Panc1 (cell line): Measurements from ENCODE around the gene SLC45A1. TPM values are rescaled to one million over a fixed set of nuclear protein-coding genes. Genes with fewer than 3 reads are reported as not detected.

Experiments
- ATAC-seq: fragments of 200-7000 bp; cut with Tn5 transposase; 2 replicates; pipeline ENCODE4 v1.9.1; 2020; ENCODE audit warnings: mild to moderate bottlenecking, moderate library complexity
- BruUV-seq: library from RNA; stranded (reverse); fragments of 400-500 nt; replicated peaks from 2 replicates; lab custom pipeline; 2021; lab: Mats Ljungman, UMichigan
- CTCF ChIA-PET: fragments of 300-600 bp; sonication (Branson Sonifier 250); formaldehyde crosslinking; loops from one replicate; lab custom pipeline; 2022; ENCODE audit warnings: antibody characterized with exemption; lab: Charles Lee
- POLR2A ChIA-PET: fragments of 300-600 bp; sonication (Branson Sonifier 250); formaldehyde crosslinking; loops from one replicate; lab custom pipeline; 2022; ENCODE audit warnings: antibody characterized with exemption; lab: Charles Lee
- DNase-seq: peaks from one replicate; pipeline ENCODE4 v3.0.0-alpha.2; 2010; ENCODE audit warnings: low read depth, low spot score
- H3K27ac ChIP-seq: 2 replicates; pipeline ENCODE4 v1.5.1; 2011; ENCODE audit warnings: mild to moderate bottlenecking, low read length, inconsistent platforms
- H3K27me3 ChIP-seq: fragments of 200-500 bp; sonication (Bioruptor generic); 2 replicates; pipeline ENCODE4 v1.6.0; 2014; ENCODE audit warnings: low read length, inconsistent platforms; ENCODE audit not compliant: control insufficient read depth, insufficient read depth
- H3K36me3 ChIP-seq: fragments of 200-500 bp; sonication (Bioruptor generic); 2 replicates; pipeline ENCODE4 v1.5.1; 2014; ENCODE audit warnings: inconsistent platforms, mild to moderate bottlenecking, low read length, moderate library complexity; ENCODE audit not compliant: control insufficient read depth, insufficient read depth
- H3K4me1 ChIP-seq: 2 replicates; pipeline ENCODE4 v1.5.1; 2011; ENCODE audit warnings: inconsistent platforms, mild to moderate bottlenecking, low read length, moderate library complexity; ENCODE audit not compliant: control insufficient read depth, insufficient read depth
- H3K4me3 ChIP-seq, 2 experiments: 2 replicates each; pipeline ENCODE4 v1.5.1; 2011 to 2012; ENCODE audit warnings: low read depth in 2 of 2, low read length in 2 of 2, mild to moderate bottlenecking in 2 of 2, inconsistent platforms in 1 of 2, moderate library complexity in 1 of 2
- H3K9me3 ChIP-seq: fragments of 200-500 bp; sonication (Bioruptor generic); 2 replicates; pipeline ENCODE4 v1.5.1; 2014; ENCODE audit warnings: low read depth, mild to moderate bottlenecking, inconsistent platforms, low read length, moderate library complexity; ENCODE audit not compliant: control insufficient read depth, insufficient read depth
- CTCF ChIP-seq: fragments of 450-650 bp; IDR thresholded peaks from 2 replicates; pipeline ENCODE4 v1.5.1; 2017; ENCODE audit warnings: mild to moderate bottlenecking
- POLR2AphosphoS5 ChIP-seq: IDR thresholded peaks from 2 replicates; pipeline ENCODE4 v1.6.1; 2012; ENCODE audit warnings: mild to moderate bottlenecking, low read depth, low read length, moderate library complexity
- REST ChIP-seq, 2 experiments: IDR thresholded peaks; 2 replicates each; pipeline ENCODE4 v1.6.1; 2011 to 2012; ENCODE audit warnings: low read depth in 2 of 2, control low read depth in 1 of 2, low read length in 1 of 2, mild to moderate bottlenecking in 1 of 2, moderate library complexity in 1 of 2; ENCODE audit not compliant: insufficient read depth in 1 of 2
- SIN3A ChIP-seq: IDR thresholded peaks from 2 replicates; pipeline ENCODE4 v1.6.1; 2012; ENCODE audit warnings: low read depth, mild to moderate bottlenecking, low read length, moderate library complexity, borderline replicate concordance; ENCODE audit not compliant: insufficient read depth
- TCF7L2 ChIP-seq: IDR thresholded peaks from 2 replicates; pipeline ENCODE4 v1.6.1; 2011; ENCODE audit warnings: mild to moderate bottlenecking, low read depth, low read length, inconsistent platforms
- in situ Hi-C: cut with HindIII; loops from 2 replicates; pipeline ENCODE4 v1.10.0; 2016; ENCODE audit warnings: low sequenced_read_pairs, low pct_unique_long_range_greater_than_20kb
- intact Hi-C: fragments of 100-400 bp; cut with micrococcal nuclease; formaldehyde crosslinking; loops from one replicate; pipeline ENCODE4 v1.10.0; 2022; ENCODE audit not compliant: unreplicated experiment
- total RNA-seq: library from RNA; stranded (reverse); gene quantifications from one replicate; pipeline ENCODE4 v1.2.1, GENCODE V29; 2021; ENCODE audit not compliant: unreplicated experiment

The SLC45A1 gene
- total RNA-seq, 1 experiment from 2014 or later: 11.3 TPM

GRCh38 chr1:8374812-8375211, 56.9 kb downstream of the SLC45A1 start:
- Histone ChIP-seq H3K36me3 (peaks cover 8% of the 10 kb centered on the region; the same call in 1 of the 2 replicates), H3K4me1 (peaks cover 81% of the 10 kb centered on the region), H3K27me3 (no peaks in the 10 kb centered on the region), H3K9me3 (no peaks in the 10 kb centered on the region), H3K4me3 (no peak overlapping the region), H3K27ac (peak overlapping the region; percentile 80; the same call in 1 of the 2 replicates)
- intact Hi-C loops (no loop called here), in situ Hi-C loops (no loop called here)
- BruUV-seq: no TSS peak
- no peak for TF ChIP-seq REST (IDR thresholded peaks at IDR 0.05; ENCODE audit: insufficient read depth in 1 of 2, low read depth in 2 of 2, low read length in 1 of 2)
- TF ChIP-seq CTCF: peak; percentile 80
- POLR2A ChIA-PET: no interaction called here
- ATAC-seq (peak; percentile 57), DNase-seq (no peak)
- CTCF ChIA-PET: interaction anchor here (0.8 kb wide), 1 partner anchor 35 kb away, joined by 3 read pairs; no protein-coding TSS in a partner anchor

GRCh38 chr1:8376358-8376840, 58.5 kb downstream of the SLC45A1 start:
- Histone ChIP-seq H3K4me3 (no peak overlapping the region), H3K9me3 (no peaks in the 10 kb centered on the region), H3K27me3 (no peaks in the 10 kb centered on the region), H3K27ac (peak overlapping the region; percentile 62), H3K36me3 (peaks cover 8% of the 10 kb centered on the region; the same call in 1 of the 2 replicates), H3K4me1 (peaks cover 76% of the 10 kb centered on the region)
- DNase-seq (no peak), ATAC-seq (no peak)
- no peak for TF ChIP-seq SIN3A
- no peak for TF ChIP-seq REST (IDR thresholded peaks at IDR 0.05; ENCODE audit: insufficient read depth in 1 of 2, low read depth in 2 of 2, low read length in 1 of 2)
- no peak for TF ChIP-seq TCF7L2
- TF ChIP-seq CTCF: no peak
- TF ChIP-seq POLR2AphosphoS5: no peak
- no TSS peak for BruUV-seq
- ChIA-PET POLR2A (no interaction called here), CTCF (no interaction called here)
- intact Hi-C loops (no loop called here), in situ Hi-C loops (no loop called here)
